ENCODE data around the gene MBNL1.
"Not testable (repeated sequence)": the region's sequence is repeated elsewhere in the genome, so short reads cannot be mapped to it uniquely, and the experiment has no call there.

The MBNL1 gene

DNA sequence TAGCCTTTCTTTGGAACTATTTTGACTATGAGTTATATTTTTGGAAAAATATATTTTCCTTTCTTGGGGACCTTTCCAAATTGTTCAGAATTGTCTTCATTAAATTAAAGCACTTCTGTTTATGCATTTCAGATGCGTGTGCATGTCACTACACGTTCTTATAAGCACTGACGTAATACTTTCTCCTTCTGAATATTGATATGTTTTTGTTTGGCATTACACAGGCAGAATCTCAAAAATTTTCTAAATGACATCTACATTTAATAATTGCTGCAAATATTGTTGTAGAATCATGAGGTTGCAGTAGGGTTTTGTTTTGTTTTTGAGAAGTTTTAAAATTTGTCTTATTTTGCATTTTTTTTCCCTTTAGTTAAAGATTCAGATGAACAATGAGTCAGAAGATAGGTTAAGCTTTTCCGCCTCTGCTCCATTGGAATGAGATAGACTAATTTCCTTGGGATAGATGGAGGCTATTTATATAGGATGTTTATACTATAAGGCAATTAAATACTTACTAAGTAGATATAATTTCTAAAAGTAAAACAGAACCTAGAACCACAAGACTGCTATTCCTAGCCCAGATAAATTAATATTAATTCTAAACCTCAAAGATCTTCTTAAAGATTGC, 110.8 kb downstream of the MBNL1 start:
- no peak for DNase-seq

DNA sequence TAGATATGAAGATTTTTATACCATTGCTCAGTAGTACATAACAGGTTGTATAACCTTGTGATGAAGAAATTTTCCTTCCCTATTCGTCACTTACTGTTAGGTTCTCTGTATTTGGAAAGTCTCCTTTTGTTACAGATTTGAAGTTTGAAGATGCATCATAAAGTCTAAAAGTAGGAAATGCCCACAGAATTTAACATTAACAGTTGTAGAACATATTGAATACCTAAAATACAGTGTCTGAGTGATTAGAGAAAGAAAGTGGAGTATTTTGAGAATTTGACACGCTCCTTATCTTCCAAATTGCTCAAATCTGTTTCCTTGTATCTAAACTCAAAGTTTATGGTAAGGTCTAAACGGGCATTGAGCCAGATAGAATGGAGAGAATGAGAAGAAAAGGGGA, 111.3 kb downstream of the MBNL1 start:
- peak in 1 of 2 donors; percentile 48 for DNase-seq

DNA sequence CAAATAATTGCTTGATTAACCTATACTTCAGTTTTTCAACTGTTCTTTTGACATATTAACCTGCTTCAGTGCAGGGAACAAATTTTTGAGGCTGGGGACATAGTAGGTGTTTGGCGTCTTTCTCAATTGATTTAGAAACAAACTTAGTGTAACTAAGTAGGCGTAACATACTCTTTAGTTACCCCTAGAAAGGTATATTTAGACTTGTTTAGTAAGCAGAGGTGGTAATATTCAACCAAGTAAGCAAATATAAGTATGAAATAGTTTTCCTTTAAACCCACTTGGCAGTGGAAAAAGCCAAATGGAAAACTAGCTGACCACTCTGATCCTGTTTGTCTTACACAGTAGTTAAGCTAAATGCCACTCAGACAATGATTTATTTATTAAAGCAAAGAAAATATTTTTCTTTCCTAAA, 113.2 kb downstream of the MBNL1 start:
- DNase-seq: no peak

DNA sequence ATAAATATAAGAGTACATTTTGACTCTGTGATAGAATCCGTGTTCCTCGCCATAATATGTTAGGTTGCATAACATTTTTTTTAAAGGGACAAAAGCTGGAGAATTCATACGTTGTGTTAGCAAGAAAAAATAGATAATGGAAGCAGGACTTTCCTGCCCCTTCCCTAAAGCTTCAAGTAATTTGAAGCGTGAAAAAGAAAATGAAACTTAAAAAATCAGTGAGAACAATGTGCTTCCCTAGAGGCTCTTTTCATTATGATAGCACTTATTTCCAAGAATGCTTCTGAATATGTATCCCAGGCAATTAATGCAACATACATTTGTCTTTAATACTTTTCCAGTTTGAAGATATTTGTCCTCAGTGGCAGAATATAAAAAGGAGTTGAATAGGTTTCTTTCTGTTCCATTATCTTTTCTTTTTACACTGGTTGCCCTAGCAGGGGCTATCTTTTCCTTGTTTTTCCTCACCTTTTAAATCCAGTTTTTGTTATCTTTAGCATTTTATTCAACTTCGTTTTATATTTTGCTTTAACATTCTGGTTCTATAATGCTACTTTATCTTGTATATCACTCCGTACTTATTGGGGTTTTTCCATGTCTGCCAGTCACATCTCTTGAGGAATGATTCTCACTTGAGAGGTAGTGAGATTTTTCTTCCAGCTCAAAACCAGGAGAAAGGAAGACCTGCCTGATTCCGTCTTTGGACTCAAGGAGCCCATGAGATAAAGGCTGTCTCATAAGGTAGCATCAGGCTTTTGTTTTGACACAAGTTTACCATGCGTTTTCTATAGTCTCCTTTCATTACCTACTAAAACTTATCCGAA, 113.8 kb downstream of the MBNL1 start:
- DNase-seq: peak in 1 of 2 donors; percentile 23

DNA sequence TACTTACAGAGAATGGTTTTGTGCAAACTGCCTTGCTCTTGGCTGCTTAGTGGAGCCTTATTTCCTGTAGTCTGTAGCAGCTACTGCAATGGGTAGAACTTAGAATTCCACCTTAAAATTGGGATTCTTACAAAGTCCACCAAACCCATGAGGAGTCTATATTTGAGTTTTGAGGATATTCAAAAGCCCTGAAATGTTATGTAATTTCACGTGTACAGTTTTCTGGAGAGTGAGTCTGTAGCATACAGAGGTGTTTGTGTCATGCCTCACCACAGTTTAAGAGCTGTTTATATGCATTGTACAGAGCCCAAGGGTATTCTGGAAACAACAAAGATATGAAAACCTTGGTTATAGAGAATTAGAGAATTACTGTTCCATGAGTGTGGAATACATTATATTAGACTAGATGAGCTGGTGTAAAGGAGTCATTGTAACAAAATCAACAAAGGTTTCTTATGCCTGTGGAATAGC, 114.4 kb downstream of the MBNL1 start:
- no peak for DNase-seq

DNA sequence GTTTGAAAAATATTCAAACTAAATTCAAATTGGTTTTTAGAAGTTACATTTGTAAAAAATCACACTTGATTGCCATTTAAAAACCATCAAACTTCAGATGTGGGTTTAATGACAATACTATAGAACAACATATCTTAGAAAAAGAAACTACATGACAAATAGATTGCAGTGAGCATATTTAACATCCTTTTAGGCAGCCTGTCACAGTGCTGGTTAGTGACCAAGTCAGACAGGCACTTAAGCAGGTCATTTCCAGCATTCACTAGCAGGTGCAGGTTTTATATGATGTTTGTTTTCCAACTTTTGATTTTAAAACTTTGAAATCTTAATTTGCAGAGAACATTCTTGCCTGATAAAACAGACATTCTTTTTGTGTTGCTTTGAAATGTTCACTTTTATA, 115.7 kb downstream of the MBNL1 start:
- no peak for DNase-seq

DNA sequence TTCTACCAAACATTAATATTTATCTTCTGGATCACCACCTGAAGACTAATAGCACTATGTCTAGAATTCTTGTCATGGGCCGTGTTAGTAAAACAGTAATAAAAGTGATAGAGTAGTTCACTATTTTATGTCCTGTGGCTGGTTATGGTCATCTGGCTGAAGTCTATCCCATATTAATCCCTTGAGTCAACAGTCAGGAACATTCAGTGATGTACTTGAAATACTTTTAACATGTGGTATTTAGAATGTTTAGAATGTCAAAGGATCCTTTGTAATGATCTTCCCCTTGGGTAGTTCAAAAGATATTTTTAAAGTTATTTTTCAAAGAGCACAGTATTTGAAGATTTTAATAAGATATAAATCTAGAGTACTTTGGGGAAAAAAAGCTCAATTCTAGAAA, 117.0 kb downstream of the MBNL1 start:
- DNase-seq: no peak

DNA sequence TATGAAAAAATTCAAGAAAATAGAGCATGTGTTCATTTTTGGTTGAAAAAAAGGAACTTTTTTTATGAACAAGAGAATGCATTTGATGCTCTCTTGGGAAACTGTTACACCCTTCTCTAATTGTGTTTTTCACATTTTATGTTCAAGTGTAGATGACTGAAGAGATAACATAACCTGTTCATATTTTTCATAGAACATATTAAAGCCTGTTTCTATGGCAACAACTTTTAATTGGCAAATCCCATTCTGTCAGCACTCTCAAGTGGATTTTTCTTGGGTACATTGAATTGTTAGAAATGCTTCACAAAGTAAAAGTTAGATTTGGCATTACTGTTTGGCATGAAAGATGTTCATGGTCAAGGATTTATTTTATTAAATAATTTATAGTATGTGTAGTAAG, 117.5 kb downstream of the MBNL1 start:
- no peak for DNase-seq

DNA sequence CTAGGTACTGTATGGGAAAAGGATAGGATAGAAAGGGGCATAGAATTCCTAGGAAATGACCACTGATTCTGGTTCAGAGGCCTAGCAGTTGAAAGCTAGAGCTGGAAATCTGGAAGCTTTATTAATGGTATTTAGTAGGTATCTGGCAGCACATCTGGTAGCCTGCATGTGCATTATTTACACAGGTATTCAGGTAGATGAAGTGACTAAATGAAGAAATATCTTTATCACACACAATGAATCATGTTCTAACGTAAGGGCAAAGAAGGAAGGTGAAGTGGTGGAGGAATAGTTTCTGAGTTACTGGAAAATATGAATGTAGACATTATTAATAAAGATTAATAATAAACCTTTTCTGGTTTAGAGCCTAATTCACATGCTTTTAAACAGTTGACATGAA, 119.9 kb downstream of the MBNL1 start:
- no peak for DNase-seq

DNA sequence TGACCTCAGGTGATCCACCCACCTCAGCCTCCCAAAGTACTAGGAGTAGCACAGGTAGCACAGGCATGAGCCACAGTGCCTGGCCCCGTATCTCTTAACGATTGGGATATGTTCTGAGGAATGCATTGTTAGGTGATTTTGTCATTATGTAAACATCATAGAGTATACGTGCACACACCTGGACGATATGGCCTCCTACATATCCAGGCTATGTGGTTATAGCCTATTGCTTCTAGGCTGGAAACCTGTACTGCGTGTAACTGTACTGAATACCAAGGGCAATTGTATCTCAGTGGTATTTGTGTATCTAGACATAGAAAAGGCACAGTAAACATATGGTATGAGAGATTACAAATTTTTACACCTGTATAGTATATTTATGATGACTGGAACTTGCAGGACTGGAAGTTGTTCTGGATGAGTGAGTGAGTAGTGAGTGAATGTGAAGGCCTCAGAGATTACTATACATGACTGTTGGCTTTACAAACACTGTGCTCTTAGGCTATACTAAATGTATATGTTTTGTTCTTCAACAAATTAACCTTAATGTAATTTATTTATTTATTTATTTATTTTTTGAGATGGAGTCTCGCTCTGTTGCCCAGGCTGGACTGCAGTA, 120.7 kb downstream of the MBNL1 start:
- no peak for DNase-seq

DNA sequence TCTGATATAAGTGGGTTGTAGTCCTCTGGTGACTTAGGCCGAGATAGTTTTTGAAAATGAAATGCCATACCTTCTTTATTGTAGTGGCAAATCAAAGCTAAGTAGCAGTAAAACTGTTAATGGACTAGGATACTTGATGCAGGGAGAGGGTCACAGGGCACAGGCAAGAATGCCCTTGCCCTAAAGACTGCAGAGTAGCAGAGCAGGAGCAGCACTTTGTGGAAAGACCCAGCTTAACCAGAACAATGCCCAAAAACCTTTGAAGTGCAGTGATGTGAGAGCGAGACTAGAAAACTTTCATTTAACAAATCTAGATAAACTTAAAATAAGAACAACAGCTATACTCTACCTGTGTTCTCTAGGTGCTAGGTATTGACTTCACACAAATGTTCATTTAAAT, 121.9 kb downstream of the MBNL1 start:
- DNase-seq: no peak

DNA sequence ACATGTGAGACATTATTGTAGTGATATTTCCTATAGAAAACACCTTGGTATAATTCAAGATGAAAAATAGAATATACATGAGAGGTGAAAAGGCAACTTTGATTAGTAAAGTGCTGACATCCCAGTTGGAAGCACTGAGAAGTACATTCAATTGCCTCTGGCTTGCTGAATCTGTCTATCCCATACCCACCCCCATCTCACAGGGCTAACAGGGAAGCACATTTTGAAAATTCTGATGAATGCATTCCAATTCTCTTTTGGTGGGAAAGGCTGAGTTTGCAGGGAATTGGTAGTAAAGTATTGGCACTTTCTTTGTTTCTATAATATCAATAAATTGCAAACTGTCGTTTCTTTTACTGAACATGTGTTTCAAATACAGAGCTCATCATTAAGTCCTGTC, 122.9 kb downstream of the MBNL1 start:
- DNase-seq: no peak

DNA sequence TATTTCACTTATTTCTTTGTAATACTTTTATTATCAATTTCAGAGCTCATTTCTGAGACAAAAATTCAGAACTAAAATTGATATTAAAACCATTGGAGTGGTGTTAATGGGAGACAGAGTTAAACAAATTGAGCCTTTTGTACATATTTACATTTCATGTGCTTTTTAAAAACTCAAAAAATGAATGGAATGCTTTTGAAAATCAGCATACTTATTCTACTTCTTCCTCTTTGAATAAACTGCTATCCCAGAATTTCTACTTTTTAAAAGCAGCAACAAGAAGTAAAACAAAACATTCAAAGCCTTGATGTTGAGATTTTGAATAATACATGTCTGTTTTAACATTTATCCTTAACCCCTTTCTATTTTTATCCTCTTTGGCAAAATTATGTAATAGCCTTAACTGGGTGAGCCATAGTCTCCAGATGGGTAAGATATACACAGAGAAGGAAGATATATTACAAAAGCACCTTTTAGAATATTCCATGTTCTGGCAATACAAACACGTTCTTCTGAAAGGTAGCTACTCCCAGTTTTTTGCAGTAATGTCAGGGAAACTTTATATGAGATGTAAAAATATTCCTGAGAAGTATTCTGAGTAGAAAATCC, 123.6 kb downstream of the MBNL1 start:
- no peak for DNase-seq

DNA sequence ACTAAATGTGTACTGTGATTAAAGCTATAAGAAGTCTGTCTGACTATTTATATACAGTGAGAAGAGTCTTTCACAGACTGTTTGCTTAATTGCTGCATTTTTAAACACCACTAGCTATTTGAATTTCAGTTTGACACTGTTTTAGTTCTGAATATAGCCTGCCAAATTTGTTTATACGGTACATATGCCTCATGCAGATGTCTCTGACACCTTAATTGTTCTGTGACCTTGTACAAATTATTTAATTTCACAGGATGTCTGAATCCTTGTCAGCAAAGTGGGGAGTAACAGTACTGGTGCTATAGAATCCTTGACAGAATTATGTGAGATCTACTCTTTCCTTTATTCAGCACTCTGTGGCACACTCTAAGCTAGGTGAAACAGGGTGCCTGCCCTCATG, 125.5 kb downstream of the MBNL1 start:
- DNase-seq: no peak

DNA sequence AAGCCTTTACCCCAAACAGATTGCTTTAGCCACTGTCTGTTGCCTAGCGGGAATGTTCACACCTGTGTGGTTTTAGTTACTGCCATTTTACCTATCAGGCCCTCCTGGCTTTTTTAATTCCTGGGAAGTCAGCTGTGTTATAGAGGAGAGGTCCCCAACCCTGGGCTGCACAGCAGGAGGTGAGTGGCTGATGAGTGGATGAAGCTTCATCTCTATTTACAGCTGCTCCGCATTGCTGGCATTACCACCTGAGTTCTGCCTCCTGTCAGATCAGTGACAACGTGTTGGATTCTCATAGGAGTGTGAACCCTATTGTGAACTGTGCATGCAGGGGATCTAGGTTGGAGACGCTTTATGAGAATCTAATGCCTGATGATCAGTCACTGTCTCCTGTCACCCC, 127.0 kb downstream of the MBNL1 start:
- no peak for DNase-seq

DNA sequence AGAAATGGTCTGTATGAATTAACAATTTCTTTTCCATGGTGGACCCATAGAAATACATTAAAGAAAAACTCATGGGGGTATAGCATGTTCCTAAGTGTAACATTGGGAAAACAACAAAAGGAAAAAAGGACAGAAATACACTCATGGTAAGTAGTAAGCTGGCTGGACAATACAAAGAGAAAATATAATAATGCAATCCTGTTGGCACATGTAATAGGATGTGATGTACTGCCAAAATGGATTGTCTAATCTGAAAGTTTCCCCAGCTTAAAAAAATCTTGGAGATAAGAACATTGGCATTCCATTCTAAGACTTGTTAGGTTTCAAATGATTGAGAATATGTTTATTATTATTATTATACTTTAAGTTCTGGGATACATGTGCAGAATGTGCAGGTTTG, 128.1 kb downstream of the MBNL1 start:
- no peak for DNase-seq

DNA sequence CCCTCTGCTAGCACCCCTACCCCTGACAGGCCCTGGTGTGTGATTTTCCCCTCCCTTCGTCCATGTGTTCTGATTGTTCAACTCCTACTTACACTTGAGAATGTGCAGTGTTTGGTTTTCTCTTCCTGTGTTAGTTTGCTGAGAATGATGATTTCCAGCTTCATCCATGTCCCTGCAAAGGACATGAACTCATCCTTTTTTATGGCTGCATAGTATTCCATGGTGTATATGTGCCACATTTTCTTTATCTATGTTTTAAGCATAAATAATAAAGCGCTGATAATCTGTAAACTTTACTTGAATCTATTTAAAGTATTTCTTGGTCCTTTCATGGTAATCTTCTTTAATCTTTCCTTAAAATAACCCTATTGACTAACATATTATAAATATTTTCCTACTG, 128.6 kb downstream of the MBNL1 start:
- not testable (repeated sequence) for DNase-seq

DNA sequence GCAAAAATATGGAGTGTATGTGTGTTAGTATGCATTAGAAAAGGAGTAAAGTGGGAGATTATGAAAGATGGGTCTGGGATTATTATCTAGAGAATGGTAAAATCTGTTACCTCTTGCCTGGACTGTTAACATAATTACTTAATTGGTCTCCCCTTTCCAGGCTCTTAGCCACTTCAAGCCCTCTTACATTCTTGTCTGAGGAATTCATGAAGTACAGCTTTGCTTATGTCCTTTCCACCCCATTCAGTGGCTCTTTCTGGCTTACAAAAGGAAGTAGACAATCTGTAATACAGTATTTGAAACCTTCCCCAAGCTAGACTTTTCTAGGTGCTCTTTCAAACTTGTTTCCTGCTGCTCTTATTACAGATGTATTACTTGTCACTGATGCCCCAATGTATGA, 129.8 kb downstream of the MBNL1 start:
- DNase-seq: no peak

DNA sequence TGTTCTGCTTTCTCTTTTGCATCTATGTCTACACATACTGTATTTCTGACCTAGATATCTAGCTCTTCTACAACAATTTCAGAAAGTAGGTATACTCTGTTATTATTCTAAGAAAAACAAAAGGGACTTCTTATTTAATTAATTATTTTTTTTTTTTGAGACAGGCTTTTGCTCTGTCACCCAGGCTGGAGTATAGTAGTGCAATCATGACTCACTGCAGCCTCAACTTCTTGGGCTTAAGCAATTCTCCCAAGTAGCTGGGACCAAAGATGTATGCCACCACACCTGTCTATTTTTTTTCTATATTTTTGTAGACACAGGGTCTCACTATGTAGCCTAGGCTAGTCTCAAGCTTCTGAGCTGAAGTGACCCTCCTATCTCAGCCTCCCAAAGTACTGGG, 130.6 kb downstream of the MBNL1 start:
- peak in 1 of 2 donors; percentile 35 for DNase-seq

DNA sequence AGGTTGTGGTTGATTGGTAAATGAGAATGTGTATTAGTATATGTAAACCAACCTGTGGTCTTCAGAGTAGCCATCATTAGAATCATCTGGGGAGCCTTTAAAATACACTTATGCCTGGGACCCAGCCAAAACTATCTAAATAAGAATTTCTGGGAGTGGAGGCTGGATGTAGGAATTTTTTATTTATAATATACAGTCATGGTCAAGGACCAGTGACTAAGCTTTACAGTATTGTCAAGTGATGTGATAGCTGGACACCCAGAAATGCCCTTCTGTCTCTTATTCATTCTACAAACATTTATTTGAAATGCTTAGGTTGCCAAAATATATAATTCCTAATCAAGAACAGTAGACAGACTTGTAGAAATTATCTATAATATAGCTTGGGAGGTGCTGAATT, 132.2 kb downstream of the MBNL1 start:
- DNase-seq: no peak

DNA sequence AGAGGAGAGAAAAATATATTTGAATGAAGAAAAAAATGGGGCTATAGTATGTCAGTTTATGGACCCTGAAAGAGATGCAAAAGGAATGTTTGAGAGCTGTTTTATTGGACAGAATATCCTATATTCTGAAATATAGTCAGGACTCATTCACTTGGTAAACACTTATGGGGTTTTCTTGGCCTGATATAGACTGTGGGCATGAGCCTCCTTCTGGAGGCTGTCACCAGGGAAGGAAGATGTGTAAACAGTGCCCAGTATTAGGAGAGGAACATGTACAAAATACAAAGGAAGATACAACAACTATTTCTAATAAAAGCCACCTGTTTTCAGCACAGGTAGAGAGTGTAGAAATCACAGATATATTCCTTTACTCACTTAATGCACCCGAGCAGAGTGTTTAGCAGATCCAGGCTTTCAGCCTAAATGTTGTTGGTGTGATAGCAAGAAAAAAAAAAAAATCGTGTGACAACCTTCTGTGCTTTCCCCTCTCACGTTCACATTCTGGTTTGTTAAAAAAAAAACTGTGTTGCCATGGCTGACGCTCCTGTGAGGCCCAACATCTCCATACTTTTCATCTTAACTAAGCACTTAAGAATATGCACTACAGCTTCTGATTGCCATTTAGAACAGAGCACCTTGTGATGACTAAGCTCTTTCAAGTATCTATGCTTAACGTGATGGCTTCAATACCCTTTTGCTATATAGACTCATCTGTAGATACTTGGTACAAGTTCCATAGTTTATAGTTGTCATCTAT, 134.1 kb downstream of the MBNL1 start:
- no peak for DNase-seq

DNA sequence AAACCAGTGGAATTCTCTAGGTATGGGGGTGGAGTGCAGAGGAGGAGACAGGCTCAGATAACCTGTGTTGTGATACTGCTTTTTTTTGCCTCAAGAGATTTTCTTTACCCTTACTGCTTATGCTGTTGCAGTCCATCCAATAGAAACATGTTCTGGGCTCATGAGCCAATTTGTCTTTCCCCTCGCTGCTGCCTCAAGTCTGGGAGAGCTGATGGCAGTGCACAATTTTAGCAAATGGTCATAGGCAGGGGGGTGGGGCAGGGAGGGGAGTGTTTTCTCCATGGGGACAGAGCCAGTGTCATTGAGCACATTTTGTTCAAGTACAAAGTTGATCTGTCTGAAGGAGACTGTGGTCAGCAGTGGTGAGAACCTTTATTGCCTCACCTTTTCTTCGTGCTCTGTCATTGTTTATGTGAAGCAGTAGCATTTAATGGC, 134.9 kb downstream of the MBNL1 start:
- no peak for DNase-seq

DNA sequence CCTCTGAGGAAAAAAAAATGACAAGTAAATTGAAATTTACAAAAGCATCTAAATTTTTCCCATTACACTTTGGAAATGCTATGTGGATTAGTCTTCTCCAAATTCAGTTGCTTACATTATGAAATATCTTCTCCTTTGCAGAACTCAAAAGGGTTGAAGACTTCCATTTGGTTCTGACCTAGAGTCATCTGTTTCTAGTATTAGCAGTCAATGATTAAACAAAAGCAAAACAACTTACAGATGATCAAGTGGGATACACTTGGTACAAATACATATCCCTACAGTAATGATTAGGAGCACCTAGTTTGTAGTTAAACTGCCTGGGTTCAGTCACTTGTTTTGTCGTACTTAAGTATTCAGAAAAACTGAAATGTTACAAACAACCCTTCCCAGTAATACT, 136.2 kb downstream of the MBNL1 start:
- DNase-seq: no peak
